ENCODE data around the gene SPHKAP.
"Not testable (repeated sequence)": the region's sequence is repeated elsewhere in the genome, so short reads cannot be mapped to it uniquely, and the experiment has no call there.

The SPHKAP gene, protein sequence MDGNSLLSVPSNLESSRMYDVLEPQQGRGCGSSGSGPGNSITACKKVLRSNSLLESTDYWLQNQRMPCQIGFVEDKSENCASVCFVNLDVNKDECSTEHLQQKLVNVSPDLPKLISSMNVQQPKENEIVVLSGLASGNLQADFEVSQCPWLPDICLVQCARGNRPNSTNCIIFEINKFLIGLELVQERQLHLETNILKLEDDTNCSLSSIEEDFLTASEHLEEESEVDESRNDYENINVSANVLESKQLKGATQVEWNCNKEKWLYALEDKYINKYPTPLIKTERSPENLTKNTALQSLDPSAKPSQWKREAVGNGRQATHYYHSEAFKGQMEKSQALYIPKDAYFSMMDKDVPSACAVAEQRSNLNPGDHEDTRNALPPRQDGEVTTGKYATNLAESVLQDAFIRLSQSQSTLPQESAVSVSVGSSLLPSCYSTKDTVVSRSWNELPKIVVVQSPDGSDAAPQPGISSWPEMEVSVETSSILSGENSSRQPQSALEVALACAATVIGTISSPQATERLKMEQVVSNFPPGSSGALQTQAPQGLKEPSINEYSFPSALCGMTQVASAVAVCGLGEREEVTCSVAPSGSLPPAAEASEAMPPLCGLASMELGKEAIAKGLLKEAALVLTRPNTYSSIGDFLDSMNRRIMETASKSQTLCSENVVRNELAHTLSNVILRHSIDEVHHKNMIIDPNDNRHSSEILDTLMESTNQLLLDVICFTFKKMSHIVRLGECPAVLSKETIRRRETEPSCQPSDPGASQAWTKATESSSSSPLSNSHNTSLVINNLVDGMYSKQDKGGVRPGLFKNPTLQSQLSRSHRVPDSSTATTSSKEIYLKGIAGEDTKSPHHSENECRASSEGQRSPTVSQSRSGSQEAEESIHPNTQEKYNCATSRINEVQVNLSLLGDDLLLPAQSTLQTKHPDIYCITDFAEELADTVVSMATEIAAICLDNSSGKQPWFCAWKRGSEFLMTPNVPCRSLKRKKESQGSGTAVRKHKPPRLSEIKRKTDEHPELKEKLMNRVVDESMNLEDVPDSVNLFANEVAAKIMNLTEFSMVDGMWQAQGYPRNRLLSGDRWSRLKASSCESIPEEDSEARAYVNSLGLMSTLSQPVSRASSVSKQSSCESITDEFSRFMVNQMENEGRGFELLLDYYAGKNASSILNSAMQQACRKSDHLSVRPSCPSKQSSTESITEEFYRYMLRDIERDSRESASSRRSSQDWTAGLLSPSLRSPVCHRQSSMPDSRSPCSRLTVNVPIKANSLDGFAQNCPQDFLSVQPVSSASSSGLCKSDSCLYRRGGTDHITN (N-terminal part only)

DNA sequence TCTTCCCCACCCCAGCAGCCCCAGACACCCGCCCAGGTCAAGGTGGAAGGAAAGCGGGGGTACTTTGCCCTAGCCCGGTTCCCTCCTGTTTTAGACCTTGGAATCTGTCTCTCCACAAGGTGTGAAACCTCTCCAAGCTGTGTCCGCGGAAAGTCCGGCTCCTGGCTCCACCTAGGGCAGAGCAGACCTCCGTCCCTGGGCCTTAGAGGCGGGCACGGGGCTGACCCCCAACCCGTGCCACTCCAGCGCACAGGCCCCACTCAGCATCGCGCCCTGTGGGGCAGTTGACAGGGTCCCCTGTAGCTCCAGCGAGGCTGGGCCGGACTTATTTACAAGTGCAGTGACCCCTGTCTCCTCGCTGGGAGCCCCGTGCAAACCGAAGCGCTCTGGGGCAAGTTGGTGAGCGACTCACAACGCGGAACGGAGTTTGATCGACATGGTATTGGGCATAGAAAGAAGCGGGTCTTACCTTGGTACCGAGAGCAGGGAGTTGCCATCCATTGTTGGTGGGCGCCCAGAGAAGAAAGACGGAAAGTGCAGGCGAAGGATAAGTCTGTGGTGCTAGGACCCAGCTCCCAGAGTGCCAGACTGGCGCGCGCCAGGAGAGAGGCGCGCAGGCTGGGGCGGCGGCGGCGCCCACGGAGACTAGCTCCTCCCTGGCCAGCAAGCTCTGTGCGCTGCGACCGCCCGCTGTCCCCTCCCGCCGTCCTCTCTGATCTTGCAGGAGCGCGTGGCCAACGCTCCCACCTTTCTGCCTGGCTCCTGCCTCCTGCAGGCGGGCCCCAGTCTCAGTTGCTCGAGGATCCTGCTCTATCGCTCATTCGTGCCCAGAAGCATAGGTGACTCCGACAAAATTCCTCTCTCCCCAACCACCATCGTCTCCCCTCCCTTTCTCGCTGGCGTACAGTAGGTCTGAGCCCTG is at the start of gene SPHKAP:
Gene SPHKAP (minus strand): TSS at position 590 of the 922 bp plus-strand sequence. CDS start 89 bp downstream, at position 501.
- H3K4me3 ChIP-seq (ENCODE audit: low read depth, low read length), result no peak within 1 kb of the TSS
- no peak for TF ChIP-seq CTCF (IDR thresholded peaks at IDR 0.05; ENCODE audit: low read depth, low read length)

- no peak for TF ChIP-seq CTCF (IDR thresholded peaks at IDR 0.05; ENCODE audit: low read depth, low read length)
- H3K4me3 ChIP-seq (ENCODE audit: low read depth, low read length), result no peak overlapping the region
These were observed 46.0 kb upstream of the SPHKAP start for GRCh38 chr2:228227466-228227865.

DNA sequence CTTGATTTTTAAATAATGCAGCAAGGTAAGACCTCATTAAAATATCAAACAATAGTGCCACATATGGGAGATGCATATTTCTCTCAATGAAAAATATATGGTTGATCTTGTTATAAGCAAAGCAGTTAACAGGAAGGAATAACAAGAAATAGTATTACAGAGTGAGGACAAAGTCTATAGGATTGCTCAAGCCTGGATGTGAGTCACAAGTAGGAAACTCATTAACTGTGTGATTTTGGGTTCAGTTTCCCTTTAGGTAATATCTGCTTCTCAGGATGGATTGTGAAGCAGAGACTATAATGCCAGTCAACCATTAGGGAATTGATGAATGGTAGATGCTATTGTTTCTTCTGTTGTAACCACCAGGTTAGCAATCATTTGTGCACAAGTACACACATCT is 42.9 kb upstream of the SPHKAP start:
- TF ChIP-seq CTCF (IDR thresholded peaks at IDR 0.05; ENCODE audit: low read depth, low read length), result no peak
- H3K4me3 ChIP-seq (ENCODE audit: low read depth, low read length), result no peak overlapping the region

DNA sequence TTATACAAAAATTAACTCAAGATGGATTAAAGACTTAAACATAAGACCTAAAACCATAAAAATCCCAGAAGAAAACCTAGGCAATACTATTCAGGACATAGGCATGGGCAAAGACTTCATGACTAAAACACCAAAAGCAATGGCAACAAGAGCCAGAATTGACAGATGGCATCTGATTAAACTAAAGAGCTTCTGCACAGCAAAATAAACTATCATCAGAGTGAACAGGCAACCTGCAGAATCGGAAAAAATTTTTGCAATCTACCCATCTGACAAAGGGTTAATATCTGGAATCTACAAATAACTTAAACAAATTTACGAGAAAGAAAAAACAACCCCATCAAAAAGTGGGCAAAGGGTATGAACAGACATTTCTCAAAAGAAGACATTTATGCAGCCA is 37.1 kb upstream of the SPHKAP start:
- H3K4me3 ChIP-seq (ENCODE audit: low read depth, low read length), result not testable (repeated sequence)

DNA sequence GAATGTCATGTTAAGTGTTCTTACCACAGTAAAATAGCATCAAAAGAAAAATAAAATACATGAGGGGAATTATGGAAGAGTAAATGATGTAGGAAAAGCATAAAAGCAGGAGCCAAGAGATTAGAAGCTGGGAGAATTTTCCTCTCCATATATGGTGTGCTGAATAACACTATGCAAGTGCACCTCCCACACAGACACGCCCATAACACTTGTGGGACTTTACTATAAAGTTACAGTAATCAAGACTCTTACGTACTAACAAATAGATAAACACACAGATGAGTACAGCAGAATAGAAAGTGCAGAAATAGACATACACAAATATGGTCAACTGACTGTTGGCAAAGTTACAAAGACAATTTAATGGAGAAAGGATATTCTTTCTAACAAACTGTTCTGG is 16.0 kb upstream of the SPHKAP start:
- no peak overlapping the region for H3K4me3 ChIP-seq (ENCODE audit: low read depth, low read length)
- TF ChIP-seq CTCF (IDR thresholded peaks at IDR 0.05; ENCODE audit: low read depth, low read length), result no peak

GRCh38 chr2:228180181-228181097 is 1.0 kb downstream of the SPHKAP start:
- H3K4me3 ChIP-seq (ENCODE audit: low read depth, low read length), result no peak overlapping the region
- no peak for TF ChIP-seq CTCF (IDR thresholded peaks at IDR 0.05; ENCODE audit: low read depth, low read length)

All from WI38 (cell line).